ENCODE results near the gene HNRNPUL1. TPM values are rescaled to one million over a fixed set of nuclear protein-coding genes. Genes with fewer than 3 reads are reported as not detected.

Gene HNRNPUL1
- total and polyA plus RNA-seq, 2 of the 8 experiments (the other 6 are each of a cell fraction or from before 2014, with no cell fraction given) = 99.5 to 264 TPM

GRCh38 chr19:41269055-41269454, 4.9 kb downstream of the HNRNPUL1 start (continued):
- TF ChIP-seq CHD7 (IDR thresholded peaks at IDR 0.05; ENCODE audit: insufficient replicate concordance, low read length) = no peak
- no peak for TF ChIP-seq YY1 (IDR thresholded peaks at IDR 0.05; ENCODE audit: low read depth, low read length)
- no peak for TF ChIP-seq GABPA (IDR thresholded peaks at IDR 0.05; ENCODE audit: borderline replicate concordance, insufficient read depth, low read length)
- no peak for TF ChIP-seq POLR2AphosphoS5 (IDR thresholded peaks at IDR 0.05; ENCODE audit: low read depth, low read length)
- no peak for TF ChIP-seq BRCA1 (IDR thresholded peaks at IDR 0.05; ENCODE audit: low read depth, low read length)
- no peak for TF ChIP-seq CTBP2 (IDR thresholded peaks at IDR 0.05; ENCODE audit: borderline replicate concordance, insufficient read depth, insufficient read length, low read length)
- no peak for TF ChIP-seq POLR2A (IDR thresholded peaks at IDR 0.05; ENCODE audit: control extremely low read depth in 1 of 2, low read depth in 2 of 2, low read length in 2 of 2)
